Retinal pigment epithelial cell (primary cell): Measurements from ENCODE around the gene MAP3K13.

Source experiments
- DNase-seq: peaks from one replicate; pipeline ENCODE4 v3.0.0-alpha.2; 2010; ENCODE audit warnings: low read depth
- H3K4me3 ChIP-seq: 2 replicates; pipeline ENCODE4 v1.5.1; 2011; ENCODE audit warnings: mild to moderate bottlenecking, low read length, control low read depth, moderate library complexity
- TF ChIP-seq, protein P1 (sequence below): conservative IDR thresholded peaks from 2 replicates; pipeline ENCODE4 v1.5.1; 2011; ENCODE audit warnings: low read depth, low read length, control low read depth, inconsistent platforms

MAP3K13 gene

DNA sequence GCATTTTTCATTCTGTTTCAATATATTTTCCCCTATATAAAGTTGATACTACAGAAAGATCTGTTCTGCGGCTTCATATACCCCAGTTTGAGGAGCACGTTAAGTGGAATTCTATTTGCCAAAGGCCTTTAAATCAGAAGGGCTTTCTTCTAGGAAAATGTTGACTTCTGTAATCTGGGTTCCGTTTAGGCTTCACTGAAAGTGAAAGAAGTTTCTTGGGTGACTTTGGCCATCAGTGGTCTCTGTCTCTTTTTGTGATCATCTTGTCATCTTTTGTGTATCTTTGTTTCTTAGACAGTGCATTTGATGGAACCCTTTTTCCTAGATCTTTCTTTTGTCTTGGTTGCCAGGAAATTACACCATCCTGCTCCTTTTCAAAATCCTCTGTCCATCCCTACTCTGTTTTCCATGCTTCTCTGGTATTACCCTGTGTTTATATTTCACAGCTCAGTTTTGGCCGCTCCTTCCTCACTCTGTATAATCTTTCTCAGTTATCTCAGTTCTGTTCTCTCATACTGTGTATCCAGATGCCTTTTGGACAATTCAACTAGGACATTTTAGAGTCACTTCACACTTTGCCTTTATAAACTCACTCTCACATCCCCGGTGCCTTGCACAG lies 40.7 kb upstream of the MAP3K13 start:
- H3K4me3 ChIP-seq, result no peak overlapping the region
- no peak for DNase-seq

GRCh38 chr3:185325946-185326791 lies 36.8 kb upstream of the MAP3K13 start:
- no peak for DNase-seq
- no peak overlapping the region for H3K4me3 ChIP-seq
- TF ChIP-seq, protein P1, sequence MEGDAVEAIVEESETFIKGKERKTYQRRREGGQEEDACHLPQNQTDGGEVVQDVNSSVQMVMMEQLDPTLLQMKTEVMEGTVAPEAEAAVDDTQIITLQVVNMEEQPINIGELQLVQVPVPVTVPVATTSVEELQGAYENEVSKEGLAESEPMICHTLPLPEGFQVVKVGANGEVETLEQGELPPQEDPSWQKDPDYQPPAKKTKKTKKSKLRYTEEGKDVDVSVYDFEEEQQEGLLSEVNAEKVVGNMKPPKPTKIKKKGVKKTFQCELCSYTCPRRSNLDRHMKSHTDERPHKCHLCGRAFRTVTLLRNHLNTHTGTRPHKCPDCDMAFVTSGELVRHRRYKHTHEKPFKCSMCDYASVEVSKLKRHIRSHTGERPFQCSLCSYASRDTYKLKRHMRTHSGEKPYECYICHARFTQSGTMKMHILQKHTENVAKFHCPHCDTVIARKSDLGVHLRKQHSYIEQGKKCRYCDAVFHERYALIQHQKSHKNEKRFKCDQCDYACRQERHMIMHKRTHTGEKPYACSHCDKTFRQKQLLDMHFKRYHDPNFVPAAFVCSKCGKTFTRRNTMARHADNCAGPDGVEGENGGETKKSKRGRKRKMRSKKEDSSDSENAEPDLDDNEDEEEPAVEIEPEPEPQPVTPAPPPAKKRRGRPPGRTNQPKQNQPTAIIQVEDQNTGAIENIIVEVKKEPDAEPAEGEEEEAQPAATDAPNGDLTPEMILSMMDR, result no peak

More for the DNA sequence above, 40.7 kb upstream of the MAP3K13 start:
- TF ChIP-seq, protein P1, result no peak

DNA sequence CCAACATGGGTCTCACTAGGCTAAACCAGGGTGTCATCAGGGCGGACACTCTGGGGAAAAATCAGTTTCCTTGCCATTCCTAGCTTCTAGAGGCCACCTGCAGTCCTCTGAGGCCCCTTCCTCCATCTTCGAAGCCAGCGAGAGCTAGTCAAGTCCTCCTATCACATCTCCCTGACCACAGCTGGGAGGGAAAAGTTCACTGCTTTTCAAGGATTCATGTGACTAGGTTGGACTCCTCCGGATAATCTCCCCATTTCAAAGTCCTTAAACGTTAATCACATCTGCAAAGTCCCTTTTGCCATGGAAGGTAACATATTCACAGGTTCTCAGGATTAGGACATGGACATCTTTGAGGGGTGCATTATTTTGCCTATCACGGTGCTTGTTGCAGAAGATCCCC lies 35.9 kb upstream of the MAP3K13 start:
- TF ChIP-seq, protein P1, result no peak
- H3K4me3 ChIP-seq, result no peak overlapping the region
- DNase-seq, result no peak

- TF ChIP-seq, protein P1, result no peak
- H3K4me3 ChIP-seq, result no peak overlapping the region
- no peak for DNase-seq
Observed at GRCh38 chr3:185328324-185329004, 34.5 kb upstream of the MAP3K13 start.

GRCh38 chr3:185330238-185330637 lies 32.7 kb upstream of the MAP3K13 start:
- TF ChIP-seq, protein P1, result no peak
- no peak for DNase-seq

DNA sequence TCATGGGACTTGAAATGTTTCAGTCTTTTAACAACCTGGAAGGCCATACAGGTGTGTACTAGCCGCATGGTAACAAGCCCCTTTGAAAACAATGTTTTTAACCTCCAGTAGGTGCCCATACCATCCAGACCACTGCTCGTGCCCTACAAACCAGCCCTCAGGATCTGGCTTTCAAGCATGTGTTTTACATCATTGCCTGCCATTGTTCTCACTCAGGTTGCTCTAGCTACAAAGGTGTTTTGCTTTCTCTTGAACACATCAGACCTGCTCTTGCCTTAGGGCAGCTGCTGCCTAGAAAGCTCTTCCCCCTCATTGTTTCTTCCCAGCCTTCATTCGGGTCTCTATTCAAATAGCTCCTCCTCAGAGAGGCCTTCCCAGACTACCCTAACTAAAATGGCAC lies 32.3 kb upstream of the MAP3K13 start:
- no peak overlapping the region for H3K4me3 ChIP-seq
- DNase-seq, result no peak
- TF ChIP-seq, protein P1, result no peak

More at GRCh38 chr3:185330238-185330637, 32.7 kb upstream of the MAP3K13 start:
- no peak overlapping the region for H3K4me3 ChIP-seq
